PC-9 (cell line): ENCODE measurements around the gene SUMF1.

Source experiments
- EZH2 ChIP-seq: fragments of 200-600 bp; sonication (generic); IDR thresholded peaks from 2 replicates; pipeline ENCODE4 v1.8.0; 2017; ENCODE audit warnings: antibody characterized with exemption, low read depth
- TF ChIP-seq, protein P1 (sequence below): fragments of 200-600 bp; sonication (generic); conservative IDR thresholded peaks from 2 replicates; pipeline ENCODE4 v1.6.1; 2017; ENCODE audit warnings: mixed run types, antibody characterized with exemption, mild to moderate bottlenecking, moderate library complexity

GRCh38 chr3:4464576-4464975 lies 2.5 kb downstream of the SUMF1 start:
- TF ChIP-seq, protein P1, sequence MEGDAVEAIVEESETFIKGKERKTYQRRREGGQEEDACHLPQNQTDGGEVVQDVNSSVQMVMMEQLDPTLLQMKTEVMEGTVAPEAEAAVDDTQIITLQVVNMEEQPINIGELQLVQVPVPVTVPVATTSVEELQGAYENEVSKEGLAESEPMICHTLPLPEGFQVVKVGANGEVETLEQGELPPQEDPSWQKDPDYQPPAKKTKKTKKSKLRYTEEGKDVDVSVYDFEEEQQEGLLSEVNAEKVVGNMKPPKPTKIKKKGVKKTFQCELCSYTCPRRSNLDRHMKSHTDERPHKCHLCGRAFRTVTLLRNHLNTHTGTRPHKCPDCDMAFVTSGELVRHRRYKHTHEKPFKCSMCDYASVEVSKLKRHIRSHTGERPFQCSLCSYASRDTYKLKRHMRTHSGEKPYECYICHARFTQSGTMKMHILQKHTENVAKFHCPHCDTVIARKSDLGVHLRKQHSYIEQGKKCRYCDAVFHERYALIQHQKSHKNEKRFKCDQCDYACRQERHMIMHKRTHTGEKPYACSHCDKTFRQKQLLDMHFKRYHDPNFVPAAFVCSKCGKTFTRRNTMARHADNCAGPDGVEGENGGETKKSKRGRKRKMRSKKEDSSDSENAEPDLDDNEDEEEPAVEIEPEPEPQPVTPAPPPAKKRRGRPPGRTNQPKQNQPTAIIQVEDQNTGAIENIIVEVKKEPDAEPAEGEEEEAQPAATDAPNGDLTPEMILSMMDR = no peak
- TF ChIP-seq EZH2 = no peak
